SU-DHL-6 (cell line): ENCODE measurements around the gene MIA2.

Source experiments
- H2AFZ ChIP-seq: fragments of 200-600 bp; sonication (generic); 2 replicates; pipeline ENCODE4 v1.6.1; 2014; ENCODE audit warnings: low read depth, mild to moderate bottlenecking, moderate library complexity, mixed read lengths, antibody characterized with exemption, low read length; ENCODE audit not compliant: severe bottlenecking
- H3F3A ChIP-seq: fragments of 200-600 bp; shearing (Covaris generic); 2 replicates; pipeline ENCODE4 v1.6.0; 2016; ENCODE audit warnings: antibody characterized with exemption, mild to moderate bottlenecking; ENCODE audit not compliant: insufficient read depth
- H3K27ac ChIP-seq: fragments of 200-600 bp; sonication (generic); 2 replicates; pipeline ENCODE4 v1.5.1; 2016; ENCODE audit warnings: low read depth, mild to moderate bottlenecking, low read length, moderate library complexity, mixed read lengths
- H3K27me3 ChIP-seq: fragments of 200-600 bp; sonication (generic), shearing (Covaris generic); 2 replicates; pipeline ENCODE4 v1.6.0; 2014; ENCODE audit warnings: mild to moderate bottlenecking, low read length
- H3K36me3 ChIP-seq: fragments of 200-600 bp; sonication (generic); 2 replicates; pipeline ENCODE4 v1.6.1; 2014; ENCODE audit warnings: mild to moderate bottlenecking, low read length, mixed read lengths
- H3K4me2 ChIP-seq: fragments of 300-600, 200-600 bp; shearing (Covaris generic), sonication (generic); 2 replicates; pipeline ENCODE4 v1.6.0; 2014; ENCODE audit warnings: low read length, low read depth, mild to moderate bottlenecking; ENCODE audit not compliant: poor library complexity, severe bottlenecking
- H3K4me3 ChIP-seq: fragments of 200-600 bp; sonication (generic); 2 replicates; pipeline ENCODE4 v1.5.1; 2014; ENCODE audit warnings: antibody characterized with exemption, low read length, mild to moderate bottlenecking, mixed read lengths; ENCODE audit not compliant: insufficient read depth, poor library complexity, severe bottlenecking
- H3K79me2 ChIP-seq: fragments of 200-600 bp; sonication (generic); 2 replicates; pipeline ENCODE4 v1.6.1; 2014; ENCODE audit warnings: mild to moderate bottlenecking, low read length, moderate library complexity; ENCODE audit not compliant: insufficient read depth
- H3K9ac ChIP-seq: fragments of 200-600 bp; sonication (generic); 2 replicates; pipeline ENCODE4 v1.7.0; 2014; ENCODE audit warnings: mild to moderate bottlenecking, low read length
- H3K9me2 ChIP-seq: fragments of 200-600 bp; sonication (generic); replicated peaks from 2 replicates; pipeline ENCODE4 v1.6.1; 2014; ENCODE audit warnings: low read length; ENCODE audit not compliant: insufficient read depth
- H3K9me3 ChIP-seq: fragments of 200-600 bp; sonication (generic); 2 replicates; pipeline ENCODE4 v1.6.1; 2014; ENCODE audit warnings: low read length, mixed read lengths; ENCODE audit not compliant: insufficient read depth
- H4K20me1 ChIP-seq: fragments of 200-600 bp; sonication (generic); 2 replicates; pipeline ENCODE4 v1.6.1; 2014; ENCODE audit warnings: low read depth, mild to moderate bottlenecking, antibody characterized with exemption, low read length, moderate library complexity, mixed read lengths
- EZH2phosphoT487 ChIP-seq: fragments of 200-600 bp; sonication (generic), shearing (Covaris generic); conservative IDR thresholded peaks from 2 replicates; pipeline ENCODE4 v1.6.1; 2018; ENCODE audit warnings: mild to moderate bottlenecking, antibody characterized with exemption, low read length, moderate library complexity, mixed read lengths
- TF ChIP-seq, protein P1 (sequence below): fragments of 200-600 bp; sonication (generic); IDR thresholded peaks from one replicate; pipeline ENCODE4 v1.5.1; 2017; ENCODE audit warnings: antibody characterized with exemption, mild to moderate bottlenecking, low read length, moderate library complexity; ENCODE audit not compliant: insufficient read depth, poor library complexity, severe bottlenecking

MIA2 gene

DNA sequence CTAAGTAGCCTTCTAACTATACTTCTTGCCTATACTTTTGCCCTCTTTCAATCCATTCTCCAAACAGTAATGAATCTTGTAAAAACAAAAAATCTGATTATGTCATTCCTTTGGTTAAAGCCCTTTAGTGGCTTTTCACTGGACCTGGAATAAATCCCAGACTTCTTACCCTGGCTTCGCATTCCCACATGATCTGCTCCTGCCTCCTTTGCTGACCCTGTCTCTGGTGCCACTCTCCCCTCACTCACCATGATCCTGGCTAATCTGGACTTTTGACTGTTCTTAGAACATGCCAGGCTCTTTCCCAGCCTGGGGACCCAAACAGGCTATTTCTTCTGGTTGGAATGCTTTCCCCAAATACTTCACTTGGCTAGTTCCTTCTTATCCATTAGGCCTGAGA is 7.9 kb downstream of the MIA2 start:
- TF ChIP-seq EZH2phosphoT487, result no peak
- TF ChIP-seq, protein P1, sequence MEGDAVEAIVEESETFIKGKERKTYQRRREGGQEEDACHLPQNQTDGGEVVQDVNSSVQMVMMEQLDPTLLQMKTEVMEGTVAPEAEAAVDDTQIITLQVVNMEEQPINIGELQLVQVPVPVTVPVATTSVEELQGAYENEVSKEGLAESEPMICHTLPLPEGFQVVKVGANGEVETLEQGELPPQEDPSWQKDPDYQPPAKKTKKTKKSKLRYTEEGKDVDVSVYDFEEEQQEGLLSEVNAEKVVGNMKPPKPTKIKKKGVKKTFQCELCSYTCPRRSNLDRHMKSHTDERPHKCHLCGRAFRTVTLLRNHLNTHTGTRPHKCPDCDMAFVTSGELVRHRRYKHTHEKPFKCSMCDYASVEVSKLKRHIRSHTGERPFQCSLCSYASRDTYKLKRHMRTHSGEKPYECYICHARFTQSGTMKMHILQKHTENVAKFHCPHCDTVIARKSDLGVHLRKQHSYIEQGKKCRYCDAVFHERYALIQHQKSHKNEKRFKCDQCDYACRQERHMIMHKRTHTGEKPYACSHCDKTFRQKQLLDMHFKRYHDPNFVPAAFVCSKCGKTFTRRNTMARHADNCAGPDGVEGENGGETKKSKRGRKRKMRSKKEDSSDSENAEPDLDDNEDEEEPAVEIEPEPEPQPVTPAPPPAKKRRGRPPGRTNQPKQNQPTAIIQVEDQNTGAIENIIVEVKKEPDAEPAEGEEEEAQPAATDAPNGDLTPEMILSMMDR, result no peak
- Histone ChIP-seq H3K27ac (no peak overlapping the region), H3K4me2 (no peak overlapping the region), H3K27me3 (no peaks in the 10 kb centered on the region), H4K20me1 (no peaks in the 10 kb centered on the region), H3K4me3 (no peak overlapping the region), H3F3A (no peaks in the 10 kb centered on the region), H3K79me2 (no peaks in the 10 kb centered on the region), H2AFZ (no peak overlapping the region), H3K9me2 (no peaks in the 10 kb centered on the region), H3K9ac (no peak overlapping the region), H3K9me3 (no peaks in the 10 kb centered on the region), H3K36me3 (no peaks in the 10 kb centered on the region)

DNA sequence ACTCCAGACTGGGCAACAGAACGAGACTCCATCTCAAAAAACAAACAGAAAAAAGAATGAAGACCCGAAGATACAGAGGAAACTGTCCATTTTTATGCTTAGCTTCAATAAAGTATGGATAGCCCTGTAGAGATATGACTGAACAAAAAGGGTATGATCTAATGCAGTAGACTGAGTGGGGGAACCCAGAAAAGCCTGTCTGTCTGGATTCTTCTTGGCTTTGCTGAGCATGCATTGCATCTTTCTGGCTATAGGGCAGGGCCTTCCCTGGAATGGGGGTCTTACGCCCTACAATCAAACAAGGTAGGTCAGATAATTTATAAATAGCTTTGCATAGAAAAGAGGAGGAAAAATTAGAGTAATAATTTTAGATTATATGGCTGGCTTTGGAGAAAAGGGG is 10.1 kb downstream of the MIA2 start:
- H2AFZ ChIP-seq, result no peak overlapping the region
- H3K9me2 ChIP-seq, result no peaks in the 10 kb centered on the region
- H3K27ac ChIP-seq, result no peak overlapping the region
- H3K4me2 ChIP-seq, result no peak overlapping the region
- H3K9me3 ChIP-seq, result no peaks in the 10 kb centered on the region
- no peaks in the 10 kb centered on the region for H3K27me3 ChIP-seq
- H3K9ac ChIP-seq, result no peak overlapping the region
- H3F3A ChIP-seq, result no peaks in the 10 kb centered on the region
- H3K4me3 ChIP-seq, result no peak overlapping the region
- TF ChIP-seq, protein P1, result no peak
- no peak for TF ChIP-seq EZH2phosphoT487
- no peaks in the 10 kb centered on the region for H4K20me1 ChIP-seq
- no peaks in the 10 kb centered on the region for H3K79me2 ChIP-seq
- H3K36me3 ChIP-seq, result no peaks in the 10 kb centered on the region

DNA sequence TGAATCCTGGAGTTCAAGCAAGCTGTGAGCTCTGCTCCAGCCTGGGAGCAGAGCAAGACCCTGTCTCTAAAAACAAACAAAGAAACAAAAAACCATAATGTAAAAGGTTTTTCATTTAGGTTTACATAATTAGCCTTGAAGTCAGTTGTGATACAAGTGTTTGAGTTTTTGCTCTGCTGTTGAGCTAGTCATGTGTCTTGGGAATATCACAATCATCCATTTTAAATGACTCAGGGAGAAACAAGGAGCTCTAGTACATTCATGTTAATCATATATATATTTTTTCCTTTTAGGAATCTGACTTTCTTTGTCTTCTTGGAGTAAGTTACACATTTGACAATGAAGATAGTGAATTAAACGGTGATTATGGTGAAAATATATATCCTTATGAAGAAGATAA is 12.9 kb downstream of the MIA2 start:
- Histone ChIP-seq H3K9me3 (no peaks in the 10 kb centered on the region), H3K36me3 (no peaks in the 10 kb centered on the region), H4K20me1 (no peaks in the 10 kb centered on the region), H3K79me2 (no peaks in the 10 kb centered on the region), H3F3A (no peaks in the 10 kb centered on the region), H3K9ac (no peak overlapping the region), H3K27ac (no peak overlapping the region), H3K4me2 (no peak overlapping the region), H3K9me2 (no peaks in the 10 kb centered on the region), H2AFZ (no peak overlapping the region), H3K27me3 (no peaks in the 10 kb centered on the region), H3K4me3 (no peak overlapping the region)
- no peak for TF ChIP-seq EZH2phosphoT487
- TF ChIP-seq, protein P1, result no peak
